Right ventricle myocardium superior (tissue), 1 donor: Measurements from ENCODE around the gene DMWD. TPM values are rescaled to one million over a fixed set of nuclear protein-coding genes. Genes with fewer than 3 reads are reported as not detected.
"Not testable (repeated sequence)": the region's sequence is repeated elsewhere in the genome, so short reads cannot be mapped to it uniquely, and the experiment has no call there.

Experiments used
- ATAC-seq: fragments of 200-7000 bp; cut with Tn5 transposase; one replicate; pipeline ENCODE4 v1.9.1; 2020; ENCODE audit warnings: mild to moderate bottlenecking; ENCODE audit not compliant: poor library complexity
- DNase-seq: peaks from one replicate; pipeline ENCODE4 v3.0.0-alpha.2; 2020
- intact Hi-C: fragments of 100-400 bp; cut with DNase I; formaldehyde crosslinking; loops from one replicate; pipeline ENCODE4 v1.11.2; 2022
- total RNA-seq: library from RNA; stranded (reverse); fragmentation: NEBNext Ultra II Directional; extraction: Animal tissue kit (Norgen Biotek cat#: 25700); gene quantifications from one replicate; pipeline ENCODE4 v1.2.1, GENCODE V29; 2021
- donor health status: DM: no; HTN: yes; CAD: no; lungs with severe emphysema.

The DMWD gene
- total RNA-seq, 1 donor from 2014 or later, result 57.2 TPM

- DNase-seq (peak; percentile 96), ATAC-seq (peak; percentile 90)
- intact Hi-C loops, result no loop called here
Observed at GRCh38 chr19:45817010-45817724, 24.5 kb upstream of the DMWD start.

GRCh38 chr19:45816236-45817009, 23.8 kb upstream of the DMWD start:
- intact Hi-C loops, result no loop called here
- ATAC-seq (peak; percentile 2), DNase-seq (no peak)

- DNase-seq, result no peak
- ATAC-seq, result peak; percentile 18
- intact Hi-C loops, result no loop called here
Observed at GRCh38 chr19:45815481-45816216, 23.0 kb upstream of the DMWD start.

- DNase-seq, result no peak
- ATAC-seq, result no peak
- intact Hi-C loops, result no loop called here
Observed at GRCh38 chr19:45814851-45815480, 22.3 kb upstream of the DMWD start, which contains the start of gene RSPH6A. RSPH6A (minus strand) TSS chr19:45815308; CDS start chr19:45815176, 132 bp downstream.

GRCh38 chr19:45814166-45814780, 21.6 kb upstream of the DMWD start:
- DNase-seq, result no peak
- no peak for ATAC-seq
- intact Hi-C loops, result no loop called here

- ATAC-seq (no peak), DNase-seq (no peak)
- intact Hi-C loops, result no loop called here
Observed at GRCh38 chr19:45812297-45812696, 19.7 kb upstream of the DMWD start.

GRCh38 chr19:45809643-45810159, 17.1 kb upstream of the DMWD start:
- intact Hi-C loops, result no loop called here
- ATAC-seq, result no peak
- DNase-seq, result no peak

- no peak for DNase-seq
- no peak for ATAC-seq
- intact Hi-C loops, result no loop called here
Observed at GRCh38 chr19:45805719-45806118, 13.1 kb upstream of the DMWD start.

- ATAC-seq, result no peak
- no peak for DNase-seq
- intact Hi-C loops, result loop anchor here (5.0 kb wide), 1 partner anchor 38 kb away; the partner anchor contains the start of gene SIX5
Observed at GRCh38 chr19:45804959-45805230, 12.2 kb upstream of the DMWD start.

GRCh38 chr19:45804140-45804958, 11.7 kb upstream of the DMWD start:
- ATAC-seq (no peak), DNase-seq (no peak)
- intact Hi-C loops, result loop anchor here (5.0 kb wide), 1 partner anchor 37 kb away; the partner anchor contains the start of gene SIX5

- DNase-seq (no peak), ATAC-seq (no peak)
- intact Hi-C loops, result loop anchor here (5.0 kb wide), 1 partner anchor 34 kb away; the partner anchor contains the start of gene SIX5
Observed at GRCh38 chr19:45801603-45802175, 9.0 kb upstream of the DMWD start.

GRCh38 chr19:45800070-45800553, 7.5 kb upstream of the DMWD start:
- intact Hi-C loops, result loop anchor here (5.0 kb wide), 1 partner anchor 33 kb away; the partner anchor contains the start of gene SIX5

GRCh38 chr19:45799541-45799940, 6.9 kb upstream of the DMWD start:
- DNase-seq, ATAC-seq, intact Hi-C loops: not testable (repeated sequence)

More at GRCh38 chr19:45800070-45800553, 7.5 kb upstream of the DMWD start:
- DNase-seq (no peak), ATAC-seq (no peak)

GRCh38 chr19:45798995-45799517, 6.4 kb upstream of the DMWD start:
- intact Hi-C loops, result no loop called here
- ATAC-seq (peak; percentile 92), DNase-seq (no peak)

GRCh38 chr19:45794627-45795026, 2.0 kb upstream of the DMWD start:
- DNase-seq (no peak), ATAC-seq (no peak)
- intact Hi-C loops, result no loop called here

GRCh38 chr19:45793876-45794275, 1.2 kb upstream of the DMWD start:
- no peak for ATAC-seq
- DNase-seq, result no peak
- intact Hi-C loops, result no loop called here

- ATAC-seq (no peak), DNase-seq (no peak)
- intact Hi-C loops, result no loop called here
Observed at GRCh38 chr19:45793178-45793564, 526 bp upstream of the DMWD start.
